Placental pericyte (primary cell): ENCODE measurements around the gene TTC32. TPM values are rescaled to one million over a fixed set of nuclear protein-coding genes. Genes with fewer than 3 reads are reported as not detected.

Source experiments
- total RNA-seq: library from RNA; depleted of rRNA; stranded (reverse); fragments of >200 nt; gene quantifications from 2 replicates; pipeline ENCODE4 v1.2.3, GENCODE V29; 2012

TTC32 gene
- 6.1 and 9.9 TPM in 2 replicates for total RNA-seq

DNA sequence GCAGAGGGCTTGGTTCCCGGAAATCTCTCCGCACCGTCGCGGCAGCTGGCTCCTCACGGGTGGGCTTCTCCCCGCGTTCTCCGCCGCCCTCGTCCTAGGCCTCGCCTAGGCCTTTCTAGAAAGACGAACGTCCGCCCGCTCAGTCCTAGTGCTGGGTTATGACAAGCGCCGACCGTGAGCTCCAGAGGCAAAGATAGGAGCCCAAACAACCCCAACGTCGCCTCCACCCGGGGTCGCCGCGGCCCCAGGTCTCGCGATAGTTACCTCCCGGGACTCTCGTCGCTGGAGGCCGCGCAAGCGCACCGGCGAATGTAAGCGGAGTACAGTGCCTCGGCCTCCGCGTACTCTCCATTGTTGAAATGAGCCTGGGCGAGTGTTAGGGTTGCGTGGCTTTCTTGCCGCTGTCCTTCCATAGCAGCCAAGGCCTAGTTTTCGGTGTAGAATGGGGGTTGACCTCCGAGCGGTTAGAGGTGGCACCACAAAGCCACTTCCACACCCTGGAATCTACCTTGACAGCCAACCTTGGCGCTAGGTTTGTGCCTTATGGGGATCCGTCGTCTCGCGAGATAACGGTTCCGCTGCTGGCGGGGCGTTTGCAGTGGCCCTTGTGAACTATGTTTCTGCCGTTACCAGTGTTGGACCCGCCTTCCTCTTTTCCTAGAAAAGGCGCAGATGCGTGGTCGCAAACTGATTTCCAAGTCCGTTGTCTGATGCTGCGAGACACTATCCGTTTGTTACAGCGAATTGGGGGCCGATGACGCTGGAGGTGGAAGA, at the start of gene TTC32:
TSS of gene TTC32 (minus strand) at position 542 of the 774 bp plus-strand sequence. CDS start at position 413, 129 bp downstream.

Other genes starting within 250 kb of the TTC32 start
- gene WDR35, start 88.1 kb upstream of the TTC32 start, total RNA-seq: 9.4 and 15.5 TPM in 2 replicates
- 1.3 and 2.3 TPM in 2 replicates for gene MATN3, start 110.7 kb upstream of the TTC32 start, total RNA-seq
- 101 and 126 TPM in 2 replicates for gene LAPTM4A, start 149.6 kb upstream of the TTC32 start, total RNA-seq